ENCODE results near the gene STARD5. TPM values are rescaled to one million over a fixed set of nuclear protein-coding genes. Genes with fewer than 3 reads are reported as not detected.
A peak's percentile ranks its signal among the peaks of the same experiment; 100 is the strongest.

STARD5 gene
- total and polyA plus RNA-seq, 4 donors, result 1.1 to 47.0 (median 35.7) TPM

DNA sequence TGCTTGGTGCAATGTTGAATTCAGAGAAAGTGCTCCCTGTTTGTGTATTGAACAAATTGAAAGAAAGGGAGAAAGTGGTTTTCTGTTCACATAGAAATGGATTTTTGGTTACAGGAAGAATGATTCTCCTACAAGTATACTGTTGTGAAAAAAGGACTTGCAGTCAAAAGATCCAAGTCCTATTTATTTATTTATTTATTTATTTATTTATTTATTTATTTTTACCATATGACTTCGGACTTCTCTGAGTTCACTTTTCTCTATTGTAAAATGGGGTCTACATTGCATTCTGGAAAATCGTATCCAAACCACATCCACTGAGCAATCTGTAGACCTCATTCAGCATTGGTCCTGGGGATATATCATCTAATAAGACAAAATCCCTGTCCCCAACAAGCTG is 46.1 kb downstream of the STARD5 start:
- Histone ChIP-seq H3K9me3 (ENCODE audit: control insufficient read depth in 4 of 4, low read length in 3 of 4) (no peaks in the 10 kb centered on the region), H3K27me3 (ENCODE audit: control insufficient read depth in 4 of 4, insufficient read depth in 4 of 4, low read length in 3 of 4) (no peaks in the 10 kb centered on the region), H3K9ac (ENCODE audit: low read depth in 1 of 2, low read length in 2 of 2) (no peak overlapping the region), H3K27ac (ENCODE audit: low read depth in 1 of 2, low read length in 2 of 2) (no peak overlapping the region), H3K4me1 (ENCODE audit: control insufficient read depth in 4 of 4, insufficient read depth in 4 of 4, low read length in 3 of 4) (peaks cover 14 to 56% (median 47%) of the 10 kb centered on the region in 4 donors), H3K36me3 (ENCODE audit: control insufficient read depth in 4 of 4, insufficient read depth in 3 of 4, low read depth in 1 of 4, low read length in 3 of 4) (no peaks in the 10 kb centered on the region), H3K4me3 (ENCODE audit: low read depth in 1 of 3, low read length in 3 of 3) (no peak overlapping the region)
- no peak for DNase-seq (ENCODE audit: low spot score)
- 99% methylated on average over 2 of the region's 2 CpGs for WGBS
- no peak for TF ChIP-seq FOXA1 (IDR thresholded peaks at IDR 0.05)
- TF ChIP-seq, protein P1, sequence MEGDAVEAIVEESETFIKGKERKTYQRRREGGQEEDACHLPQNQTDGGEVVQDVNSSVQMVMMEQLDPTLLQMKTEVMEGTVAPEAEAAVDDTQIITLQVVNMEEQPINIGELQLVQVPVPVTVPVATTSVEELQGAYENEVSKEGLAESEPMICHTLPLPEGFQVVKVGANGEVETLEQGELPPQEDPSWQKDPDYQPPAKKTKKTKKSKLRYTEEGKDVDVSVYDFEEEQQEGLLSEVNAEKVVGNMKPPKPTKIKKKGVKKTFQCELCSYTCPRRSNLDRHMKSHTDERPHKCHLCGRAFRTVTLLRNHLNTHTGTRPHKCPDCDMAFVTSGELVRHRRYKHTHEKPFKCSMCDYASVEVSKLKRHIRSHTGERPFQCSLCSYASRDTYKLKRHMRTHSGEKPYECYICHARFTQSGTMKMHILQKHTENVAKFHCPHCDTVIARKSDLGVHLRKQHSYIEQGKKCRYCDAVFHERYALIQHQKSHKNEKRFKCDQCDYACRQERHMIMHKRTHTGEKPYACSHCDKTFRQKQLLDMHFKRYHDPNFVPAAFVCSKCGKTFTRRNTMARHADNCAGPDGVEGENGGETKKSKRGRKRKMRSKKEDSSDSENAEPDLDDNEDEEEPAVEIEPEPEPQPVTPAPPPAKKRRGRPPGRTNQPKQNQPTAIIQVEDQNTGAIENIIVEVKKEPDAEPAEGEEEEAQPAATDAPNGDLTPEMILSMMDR (IDR thresholded peaks at IDR 0.05; ENCODE audit: low read depth, low read length, missing input control), result no peak

DNA sequence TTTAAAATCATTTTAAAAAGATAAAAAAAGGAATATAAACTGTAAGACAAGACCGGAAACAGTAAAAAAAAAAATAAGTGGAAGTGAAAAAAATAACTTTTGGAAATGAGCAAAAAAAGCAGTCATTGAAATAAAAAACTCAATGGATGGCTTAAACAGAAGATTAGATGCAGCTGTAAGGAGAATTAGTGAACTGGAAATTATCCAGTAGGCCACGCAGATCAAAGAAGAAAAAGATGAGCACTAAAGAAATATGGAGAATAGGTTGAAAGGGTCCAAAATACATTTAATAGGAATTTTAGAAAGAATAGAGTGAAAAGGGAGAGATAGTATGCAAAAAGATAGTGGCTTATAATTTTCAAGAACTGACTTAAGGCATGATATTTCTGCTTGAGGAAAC is 47.0 kb downstream of the STARD5 start:
- 97% methylated on average over 2 of the region's 2 CpGs for WGBS
- Histone ChIP-seq H3K36me3 (ENCODE audit: control insufficient read depth in 4 of 4, insufficient read depth in 3 of 4, low read depth in 1 of 4, low read length in 3 of 4) (no peaks in the 10 kb centered on the region), H3K9me3 (ENCODE audit: control insufficient read depth in 4 of 4, low read length in 3 of 4) (no peaks in the 10 kb centered on the region), H3K27me3 (ENCODE audit: control insufficient read depth in 4 of 4, insufficient read depth in 4 of 4, low read length in 3 of 4) (no peaks in the 10 kb centered on the region), H3K4me1 (ENCODE audit: control insufficient read depth in 4 of 4, insufficient read depth in 4 of 4, low read length in 3 of 4) (peaks cover 17 to 64% (median 53%) of the 10 kb centered on the region in 4 donors), H3K4me3 (ENCODE audit: low read depth in 1 of 3, low read length in 3 of 3) (no peak overlapping the region), H3K27ac (ENCODE audit: low read depth in 1 of 2, low read length in 2 of 2) (no peak overlapping the region), H3K9ac (ENCODE audit: low read depth in 1 of 2, low read length in 2 of 2) (no peak overlapping the region)
- DNase-seq (ENCODE audit: low spot score), result no peak
- TF ChIP-seq HNF4A (conservative IDR thresholded peaks at IDR 0.05) (no peak), RXRA (IDR thresholded peaks at IDR 0.05) (no peak), YY1 (IDR thresholded peaks at IDR 0.05) (no peak)
- TF ChIP-seq, protein P2, sequence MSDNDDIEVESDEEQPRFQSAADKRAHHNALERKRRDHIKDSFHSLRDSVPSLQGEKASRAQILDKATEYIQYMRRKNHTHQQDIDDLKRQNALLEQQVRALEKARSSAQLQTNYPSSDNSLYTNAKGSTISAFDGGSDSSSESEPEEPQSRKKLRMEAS (IDR thresholded peaks at IDR 0.05), result no peak
- TF ChIP-seq, protein P3, sequence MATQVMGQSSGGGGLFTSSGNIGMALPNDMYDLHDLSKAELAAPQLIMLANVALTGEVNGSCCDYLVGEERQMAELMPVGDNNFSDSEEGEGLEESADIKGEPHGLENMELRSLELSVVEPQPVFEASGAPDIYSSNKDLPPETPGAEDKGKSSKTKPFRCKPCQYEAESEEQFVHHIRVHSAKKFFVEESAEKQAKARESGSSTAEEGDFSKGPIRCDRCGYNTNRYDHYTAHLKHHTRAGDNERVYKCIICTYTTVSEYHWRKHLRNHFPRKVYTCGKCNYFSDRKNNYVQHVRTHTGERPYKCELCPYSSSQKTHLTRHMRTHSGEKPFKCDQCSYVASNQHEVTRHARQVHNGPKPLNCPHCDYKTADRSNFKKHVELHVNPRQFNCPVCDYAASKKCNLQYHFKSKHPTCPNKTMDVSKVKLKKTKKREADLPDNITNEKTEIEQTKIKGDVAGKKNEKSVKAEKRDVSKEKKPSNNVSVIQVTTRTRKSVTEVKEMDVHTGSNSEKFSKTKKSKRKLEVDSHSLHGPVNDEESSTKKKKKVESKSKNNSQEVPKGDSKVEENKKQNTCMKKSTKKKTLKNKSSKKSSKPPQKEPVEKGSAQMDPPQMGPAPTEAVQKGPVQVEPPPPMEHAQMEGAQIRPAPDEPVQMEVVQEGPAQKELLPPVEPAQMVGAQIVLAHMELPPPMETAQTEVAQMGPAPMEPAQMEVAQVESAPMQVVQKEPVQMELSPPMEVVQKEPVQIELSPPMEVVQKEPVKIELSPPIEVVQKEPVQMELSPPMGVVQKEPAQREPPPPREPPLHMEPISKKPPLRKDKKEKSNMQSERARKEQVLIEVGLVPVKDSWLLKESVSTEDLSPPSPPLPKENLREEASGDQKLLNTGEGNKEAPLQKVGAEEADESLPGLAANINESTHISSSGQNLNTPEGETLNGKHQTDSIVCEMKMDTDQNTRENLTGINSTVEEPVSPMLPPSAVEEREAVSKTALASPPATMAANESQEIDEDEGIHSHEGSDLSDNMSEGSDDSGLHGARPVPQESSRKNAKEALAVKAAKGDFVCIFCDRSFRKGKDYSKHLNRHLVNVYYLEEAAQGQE (IDR thresholded peaks at IDR 0.05), result no peak

DNA sequence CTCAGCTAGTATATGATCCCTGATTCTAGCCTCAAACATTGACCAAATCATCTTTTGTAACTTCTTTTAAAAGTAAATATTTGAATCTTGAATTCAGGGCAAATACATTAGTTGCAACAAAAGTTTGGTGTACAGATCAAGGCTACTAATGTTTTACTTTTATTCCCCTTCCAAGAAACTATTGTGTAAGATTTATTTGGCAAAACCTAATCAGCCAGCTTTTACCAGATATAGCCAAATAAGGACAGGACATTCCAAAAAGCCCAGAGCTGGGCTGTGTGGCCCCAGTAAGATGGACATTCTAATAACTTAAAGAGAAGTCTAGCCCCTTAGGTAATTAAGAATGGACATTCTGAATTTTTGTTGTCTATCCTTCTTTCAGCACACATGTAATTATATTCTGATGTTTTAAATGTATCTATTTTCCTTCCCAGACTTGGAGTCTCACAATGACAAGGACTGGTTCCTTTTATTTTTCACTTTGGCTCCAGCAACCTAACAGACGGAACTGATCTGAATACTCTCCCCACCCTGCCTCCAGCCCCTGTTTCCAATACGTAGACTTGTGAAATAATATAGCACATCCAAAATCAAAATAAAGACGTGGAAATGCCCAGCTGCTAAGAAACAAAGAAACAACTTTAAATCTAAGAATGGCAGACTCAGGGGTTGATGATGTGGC is 48.1 kb downstream of the STARD5 start:
- Histone ChIP-seq H3K27me3 (ENCODE audit: control insufficient read depth in 4 of 4, insufficient read depth in 4 of 4, low read length in 3 of 4) (no peaks in the 10 kb centered on the region), H3K36me3 (ENCODE audit: control insufficient read depth in 4 of 4, insufficient read depth in 3 of 4, low read depth in 1 of 4, low read length in 3 of 4) (no peaks in the 10 kb centered on the region), H3K9ac (ENCODE audit: low read depth in 1 of 2, low read length in 2 of 2) (peak overlapping the region in 1 of 2 donors; percentile 23), H3K4me1 (ENCODE audit: control insufficient read depth in 4 of 4, insufficient read depth in 4 of 4, low read length in 3 of 4) (peaks cover 16 to 63% (median 54%) of the 10 kb centered on the region in 4 donors), H3K9me3 (ENCODE audit: control insufficient read depth in 4 of 4, low read length in 3 of 4) (no peaks in the 10 kb centered on the region), H3K27ac (ENCODE audit: low read depth in 1 of 2, low read length in 2 of 2) (peak overlapping the region; percentile 45 to 62), H3K4me3 (ENCODE audit: low read depth in 1 of 3, low read length in 3 of 3) (no peak overlapping the region)
- WGBS, result 61% methylated on average over 3 of the region's 3 CpGs
- no peak for DNase-seq (ENCODE audit: low spot score)
- TF ChIP-seq, protein P3 (IDR thresholded peaks at IDR 0.05), result peak; percentile 44
- TF ChIP-seq HNF4G (IDR thresholded peaks at IDR 0.05) (no peak), YY1 (IDR thresholded peaks at IDR 0.05) (peak; percentile 55), EGR1 (IDR thresholded peaks at IDR 0.05; ENCODE audit: low read depth in 2 of 2) (peak in 1 of 2 donors; percentile 40), FOXA2 (IDR thresholded peaks at IDR 0.05) (peak; percentile 21), RAD21 (IDR thresholded peaks at IDR 0.05) (peak; percentile 14 to 38), HNF4A (conservative IDR thresholded peaks at IDR 0.05) (peak; percentile 80 to 87), TAF1 (conservative IDR thresholded peaks at IDR 0.05) (no peak)
- TF ChIP-seq, protein P2 (IDR thresholded peaks at IDR 0.05), result peak; percentile 62
- TF ChIP-seq, protein P4, sequence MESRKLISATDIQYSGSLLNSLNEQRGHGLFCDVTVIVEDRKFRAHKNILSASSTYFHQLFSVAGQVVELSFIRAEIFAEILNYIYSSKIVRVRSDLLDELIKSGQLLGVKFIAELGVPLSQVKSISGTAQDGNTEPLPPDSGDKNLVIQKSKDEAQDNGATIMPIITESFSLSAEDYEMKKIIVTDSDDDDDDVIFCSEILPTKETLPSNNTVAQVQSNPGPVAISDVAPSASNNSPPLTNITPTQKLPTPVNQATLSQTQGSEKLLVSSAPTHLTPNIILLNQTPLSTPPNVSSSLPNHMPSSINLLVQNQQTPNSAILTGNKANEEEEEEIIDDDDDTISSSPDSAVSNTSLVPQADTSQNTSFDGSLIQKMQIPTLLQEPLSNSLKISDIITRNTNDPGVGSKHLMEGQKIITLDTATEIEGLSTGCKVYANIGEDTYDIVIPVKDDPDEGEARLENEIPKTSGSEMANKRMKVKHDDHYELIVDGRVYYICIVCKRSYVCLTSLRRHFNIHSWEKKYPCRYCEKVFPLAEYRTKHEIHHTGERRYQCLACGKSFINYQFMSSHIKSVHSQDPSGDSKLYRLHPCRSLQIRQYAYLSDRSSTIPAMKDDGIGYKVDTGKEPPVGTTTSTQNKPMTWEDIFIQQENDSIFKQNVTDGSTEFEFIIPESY (IDR thresholded peaks at IDR 0.05), result peak; percentile 83
- TF ChIP-seq, protein P5, sequence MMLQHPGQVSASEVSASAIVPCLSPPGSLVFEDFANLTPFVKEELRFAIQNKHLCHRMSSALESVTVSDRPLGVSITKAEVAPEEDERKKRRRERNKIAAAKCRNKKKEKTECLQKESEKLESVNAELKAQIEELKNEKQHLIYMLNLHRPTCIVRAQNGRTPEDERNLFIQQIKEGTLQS (IDR thresholded peaks at IDR 0.05), result no peak
